A549 (cell line): ENCODE data around the gene TXNIP. TPM values are rescaled to one million over a fixed set of nuclear protein-coding genes. Genes with fewer than 3 reads are reported as not detected.

ENCODE experiments used
- ATAC-seq, 2 experiments: fragments of 200-7000 bp in 1 of 2; fragments of >200 bp in 1 of 2; cut with Nextera tagmentation in 1 of 2; cut with Tn5 transposase in 1 of 2; 3 replicates each; pipeline versions ENCODE4 v1.8.0 to v1.9.1; 2018 to 2020; ENCODE audit warnings: mild to moderate bottlenecking in 1 of 2, moderate library complexity in 1 of 2
- CTCF ChIA-PET: fragments of 300-600 bp; sonication (Branson Sonifier 250); formaldehyde crosslinking; extraction: SDS; loops from one replicate; lab custom pipeline; 2021; ENCODE audit warnings: antibody characterized with exemption, inconsistent platforms; lab: Yijun Ruan, JAX
- POLR2A ChIA-PET: fragments of 350-600 bp; formaldehyde crosslinking; extraction: SDS; loops from one replicate; lab custom pipeline; 2021; ENCODE audit warnings: antibody characterized with exemption, inconsistent platforms; lab: Yijun Ruan, JAX
- DNase-seq, 2 experiments: peaks; one replicate each; pipeline versions ENCODE4 v3.0.0 to v3.0.0-alpha.2; 2011 to 2016; ENCODE audit warnings: low read depth in 1 of 2, low spot score in 1 of 2
- FAIRE-seq: peaks from 2 replicates; lab custom pipeline; 2011; peaks lifted over from hg19 to GRCh38; lab: Jason Lieb, UNC
- H3K27ac ChIP-seq, 2 experiments: fragments of >200 bp; sonication (Bioruptor Twin); formaldehyde crosslinking; 3 replicates each; pipeline ENCODE4 v1.5.1; 2016 to 2017
- H3K4me1 ChIP-seq: fragments of >200 bp; sonication (Bioruptor Twin); formaldehyde crosslinking; 3 replicates; pipeline ENCODE4 v1.6.1; 2016
- H3K4me2 ChIP-seq: fragments of >200 bp; sonication (Bioruptor Twin); formaldehyde crosslinking; 3 replicates; pipeline ENCODE4 v1.6.1; 2016
- H3K4me3 ChIP-seq: fragments of >200 bp; sonication (Bioruptor Twin); formaldehyde crosslinking; 3 replicates; pipeline ENCODE4 v1.5.1; 2016
- H3K9me3 ChIP-seq: fragments of >200 bp; sonication (Bioruptor Twin); formaldehyde crosslinking; 3 replicates; pipeline ENCODE4 v1.6.1; 2016
- CBX2 ChIP-seq: fragments of 200-600 bp; sonication (generic); IDR thresholded peaks from 2 replicates; pipeline ENCODE4 v1.6.1; 2016; ENCODE audit warnings: low read depth, mild to moderate bottlenecking, borderline replicate concordance
- CEBPB ChIP-seq, 2 experiments: fragments of >200 bp in 1 of 2; sonication (Bioruptor Twin) in 1 of 2; formaldehyde crosslinking in 1 of 2; IDR thresholded peaks; 2 replicates each; pipeline ENCODE4 v1.6.1; 2012 to 2016
- CHD2 ChIP-seq: fragments of 150-350 bp; IDR thresholded peaks from 2 replicates; pipeline ENCODE4 v1.6.1; 2014; ENCODE audit warnings: low read length; ENCODE audit not compliant: partially characterized antibody
- CHD4 ChIP-seq: fragments of 200-600 bp; sonication (generic); IDR thresholded peaks from 2 replicates; pipeline ENCODE4 v1.6.1; 2016; ENCODE audit warnings: antibody characterized with exemption, mild to moderate bottlenecking, borderline replicate concordance
- CTCF ChIP-seq: fragments of >200 bp; sonication (Bioruptor Twin); formaldehyde crosslinking; IDR thresholded peaks from 3 replicates; pipeline ENCODE4 v1.5.1; 2016
- ELK1 ChIP-seq: fragments of 150-350 bp; IDR thresholded peaks from 2 replicates; pipeline ENCODE4 v1.6.1; 2014; ENCODE audit warnings: low read depth, mild to moderate bottlenecking, low read length
- EP300 ChIP-seq, 2 experiments: fragments of >200 bp; sonication (Bioruptor Twin); formaldehyde crosslinking; IDR thresholded peaks; 2 replicates in 1 of 2; 3 replicates in 1 of 2; pipeline ENCODE4 v1.6.1; 2016 to 2017
- ESRRA ChIP-seq: fragments of 150-350 bp; IDR thresholded peaks from 2 replicates; pipeline ENCODE4 v1.6.1; 2014; ENCODE audit warnings: mild to moderate bottlenecking, low read length, borderline replicate concordance
- FOSB ChIP-seq: fragments of 250-450 bp; sonication (Bioruptor Pico); IDR thresholded peaks from 2 replicates; pipeline ENCODE4 v1.5.0; 2020; ENCODE audit warnings: mild to moderate bottlenecking, moderate library complexity
- FOXS1 ChIP-seq: fragments of 250-450 bp; sonication (Bioruptor Pico); IDR thresholded peaks from 2 replicates; pipeline ENCODE4 v1.5.0; 2020; ENCODE audit warnings: mild to moderate bottlenecking, moderate library complexity
- GATA3 ChIP-seq: IDR thresholded peaks from 2 replicates; pipeline ENCODE4 v1.6.1; 2012; ENCODE audit warnings: borderline replicate concordance
- HES2 ChIP-seq: fragments of >200 bp; sonication (Bioruptor Twin); formaldehyde crosslinking; IDR thresholded peaks from 2 replicates; pipeline ENCODE4 v1.6.1; 2016
- HOXA7 ChIP-seq: fragments of 250-450 bp; sonication (Bioruptor Pico); IDR thresholded peaks from 2 replicates; pipeline ENCODE4 v1.5.0; 2020; ENCODE audit warnings: mild to moderate bottlenecking, moderate library complexity
- HOXB13 ChIP-seq: fragments of 250-450 bp; sonication (Bioruptor Pico); IDR thresholded peaks from 2 replicates; pipeline ENCODE4 v1.5.0; 2020; ENCODE audit warnings: low read depth, mild to moderate bottlenecking, moderate library complexity
- HOXB5 ChIP-seq: fragments of 250-450 bp; sonication (Bioruptor Pico); IDR thresholded peaks from 2 replicates; pipeline ENCODE4 v1.5.0; 2020; ENCODE audit warnings: mild to moderate bottlenecking, moderate library complexity
- JUN ChIP-seq, 2 experiments: fragments of >200 bp; sonication (Bioruptor Twin); formaldehyde crosslinking; IDR thresholded peaks; 2 replicates in 1 of 2; 3 replicates in 1 of 2; pipeline ENCODE4 v1.6.1; 2016 to 2017
- JUNB ChIP-seq: fragments of >200 bp; sonication (Bioruptor Twin); formaldehyde crosslinking; IDR thresholded peaks from 2 replicates; pipeline ENCODE4 v1.6.1; 2016
- KDM1A ChIP-seq: fragments of 200-600 bp; sonication (generic); IDR thresholded peaks from 2 replicates; pipeline ENCODE4 v1.6.1; 2016; ENCODE audit warnings: low read depth, mild to moderate bottlenecking
- MAX ChIP-seq: IDR thresholded peaks from 2 replicates; pipeline ENCODE4 v1.6.1; 2012
- MYC ChIP-seq: IDR thresholded peaks from 2 replicates; pipeline ENCODE4 v1.6.1; 2012; ENCODE audit warnings: mild to moderate bottlenecking, inconsistent platforms, low read length, improper control_type of control experiment, borderline replicate concordance
- NFE2L2 ChIP-seq: fragments of 150-350 bp; conservative IDR thresholded peaks from 2 replicates; pipeline ENCODE4 v1.6.1; 2014; ENCODE audit warnings: low read length
- NR3C1 ChIP-seq: fragments of >200 bp; sonication (Bioruptor Twin); formaldehyde crosslinking; IDR thresholded peaks from 3 replicates; pipeline ENCODE4 v1.6.1; 2017
- PHF8 ChIP-seq: fragments of 200-600 bp; sonication (generic); IDR thresholded peaks from 2 replicates; pipeline ENCODE4 v1.6.1; 2016; ENCODE audit warnings: low read depth, mild to moderate bottlenecking, antibody characterized with exemption, moderate library complexity, borderline replicate concordance
- RFX5 ChIP-seq: fragments of 450-650 bp; IDR thresholded peaks from 2 replicates; pipeline ENCODE4 v1.7.1; 2014; ENCODE audit warnings: antibody characterized with exemption, mild to moderate bottlenecking, moderate library complexity
- SREBF2 ChIP-seq: fragments of 450-650 bp; IDR thresholded peaks from 2 replicates; pipeline ENCODE4 v1.6.1; 2014; ENCODE audit warnings: mild to moderate bottlenecking, moderate library complexity
- ZC3H11A ChIP-seq: fragments of 450-650 bp; IDR thresholded peaks from 2 replicates; pipeline ENCODE4 v1.6.1; 2014; ENCODE audit warnings: antibody characterized with exemption, mild to moderate bottlenecking
- ZNF302 ChIP-seq: fragments of 250-450 bp; sonication (Bioruptor Pico); IDR thresholded peaks from 2 replicates; pipeline ENCODE4 v1.9.0; 2021; ENCODE audit warnings: inconsistent platforms, mild to moderate bottlenecking, moderate library complexity
- WGBS: methylation state at CpG from one replicate; pipeline ENCODE4 v1.1.6; 2017; ENCODE audit errors: missing lambda C conversion rate; 5-methylcytosine and 5-hydroxymethylcytosine counted together
- polyA plus RNA-seq, 4 experiments: library from polyadenylated mRNA; depleted of rRNA in 3 of 4; stranded (reverse); fragments of >200 nt; fragmentation: RNase III in 1 of 4; extraction: RNeasy Plus Mini Kit Qiagen cat#74134 plus additional on column Dnase treatment in 1 of 4; gene quantifications; 2 replicates in 3 of 4; 3 replicates in 1 of 4; pipeline ENCODE4 v1.2.3, GENCODE V29; 2011 to 2017
- TF ChIP-seq, protein P1 (sequence below): IDR thresholded peaks from 2 replicates; pipeline ENCODE4 v1.6.1; 2012; ENCODE audit warnings: low read depth, borderline replicate concordance
- TF ChIP-seq, protein P2 (sequence below): fragments of 250-450 bp; sonication (Bioruptor Pico); IDR thresholded peaks from 2 replicates; pipeline ENCODE4 v1.5.0; 2020; ENCODE audit warnings: low read depth, mild to moderate bottlenecking, moderate library complexity
- TF ChIP-seq, protein P3 (sequence below): IDR thresholded peaks from 2 replicates; pipeline ENCODE4 v1.6.1; 2012
- TF ChIP-seq, protein P4 (sequence below): fragments of 450-650 bp; IDR thresholded peaks from 2 replicates; pipeline ENCODE4 v1.6.1; 2014; ENCODE audit warnings: antibody characterized with exemption
- TF ChIP-seq, protein P5 (sequence below): fragments of >200 bp; sonication (Bioruptor Twin); formaldehyde crosslinking; IDR thresholded peaks from 3 replicates; pipeline ENCODE4 v1.6.1; 2016

TXNIP gene
- polyA plus RNA-seq, 2 of the 4 experiments (the other 2 are of a cell fraction), result 3.1 TPM; not detected in 1

- ATAC-seq, result peak; percentile 82 to 89
- under 1% methylated on average over 25 of the region's 60 CpGs for WGBS
- Histone ChIP-seq H3K27ac (peak within 1 kb of the TSS; percentile 91 to 97), H3K4me1 (peaks cover 42% of the 10 kb centered on the region), H3K4me3 (peak within 1 kb of the TSS; percentile 68), H3K9me3 (no peaks in the 10 kb centered on the region), H3K4me2 (peak within 1 kb of the TSS; percentile 95)
- POLR2A ChIA-PET, result interaction anchor here (0.6 to 3.8 kb wide), 15 partner anchors 16 to 134 kb away, joined by 3 to 62 read pairs (median 4); partner anchors contain the start of genes NUDT17, PEX11B, PIAS3 and RBM8A
- DNase-seq, result peak; percentile 95 to 97
- FAIRE-seq, result no peak
- CTCF ChIA-PET, result interaction anchor here (0.6 to 4.1 kb wide), 13 partner anchors 9 to 112 kb away, joined by 3 to 18 read pairs (median 4); partner anchors contain the start of genes ITGA10, NUDT17 and RBM8A
- TF ChIP-seq HOXB5 (no peak), CBX2 (no peak), JUN (IDR thresholded peaks at IDR 0.05) (peak; percentile 55 to 73; a peak in 2 of 5 replicates), JUNB (no peak), CEBPB (IDR thresholded peaks at IDR 0.05) (no peak), FOXS1 (CRISPR knock-in tag) (no peak), HOXA7 (CRISPR knock-in tag) (no peak), ELK1 (no peak), HES2 (no peak), ZNF302 (CRISPR knock-in tag) (no peak), CHD4 (no peak), MAX (peak; percentile 69), CTCF (no peak), HOXB13 (CRISPR knock-in tag) (no peak), EP300 (IDR thresholded peaks at IDR 0.05) (no peak), GATA3 (no peak), NR3C1 (no peak), MYC (no peak), RFX5 (no peak), FOSB (no peak), PHF8 (peak; percentile 58; the same call in 1 of the 2 replicates), ZC3H11A (no peak), NFE2L2 (no peak), SREBF2 (no peak), KDM1A (no peak), CHD2 (peak; percentile 41), ESRRA (no peak)
- TF ChIP-seq, protein P1, sequence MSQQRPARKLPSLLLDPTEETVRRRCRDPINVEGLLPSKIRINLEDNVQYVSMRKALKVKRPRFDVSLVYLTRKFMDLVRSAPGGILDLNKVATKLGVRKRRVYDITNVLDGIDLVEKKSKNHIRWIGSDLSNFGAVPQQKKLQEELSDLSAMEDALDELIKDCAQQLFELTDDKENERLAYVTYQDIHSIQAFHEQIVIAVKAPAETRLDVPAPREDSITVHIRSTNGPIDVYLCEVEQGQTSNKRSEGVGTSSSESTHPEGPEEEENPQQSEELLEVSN, result no peak
- TF ChIP-seq, protein P2, sequence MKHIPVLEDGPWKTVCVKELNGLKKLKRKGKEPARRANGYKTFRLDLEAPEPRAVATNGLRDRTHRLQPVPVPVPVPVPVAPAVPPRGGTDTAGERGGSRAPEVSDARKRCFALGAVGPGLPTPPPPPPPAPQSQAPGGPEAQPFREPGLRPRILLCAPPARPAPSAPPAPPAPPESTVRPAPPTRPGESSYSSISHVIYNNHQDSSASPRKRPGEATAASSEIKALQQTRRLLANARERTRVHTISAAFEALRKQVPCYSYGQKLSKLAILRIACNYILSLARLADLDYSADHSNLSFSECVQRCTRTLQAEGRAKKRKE (CRISPR knock-in tag), result no peak
- TF ChIP-seq, protein P3, sequence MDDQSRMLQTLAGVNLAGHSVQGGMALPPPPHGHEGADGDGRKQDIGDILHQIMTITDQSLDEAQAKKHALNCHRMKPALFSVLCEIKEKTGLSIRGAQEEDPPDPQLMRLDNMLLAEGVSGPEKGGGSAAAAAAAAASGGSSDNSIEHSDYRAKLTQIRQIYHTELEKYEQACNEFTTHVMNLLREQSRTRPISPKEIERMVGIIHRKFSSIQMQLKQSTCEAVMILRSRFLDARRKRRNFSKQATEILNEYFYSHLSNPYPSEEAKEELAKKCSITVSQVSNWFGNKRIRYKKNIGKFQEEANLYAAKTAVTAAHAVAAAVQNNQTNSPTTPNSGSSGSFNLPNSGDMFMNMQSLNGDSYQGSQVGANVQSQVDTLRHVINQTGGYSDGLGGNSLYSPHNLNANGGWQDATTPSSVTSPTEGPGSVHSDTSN, result peak; percentile 94
- TF ChIP-seq, protein P4, sequence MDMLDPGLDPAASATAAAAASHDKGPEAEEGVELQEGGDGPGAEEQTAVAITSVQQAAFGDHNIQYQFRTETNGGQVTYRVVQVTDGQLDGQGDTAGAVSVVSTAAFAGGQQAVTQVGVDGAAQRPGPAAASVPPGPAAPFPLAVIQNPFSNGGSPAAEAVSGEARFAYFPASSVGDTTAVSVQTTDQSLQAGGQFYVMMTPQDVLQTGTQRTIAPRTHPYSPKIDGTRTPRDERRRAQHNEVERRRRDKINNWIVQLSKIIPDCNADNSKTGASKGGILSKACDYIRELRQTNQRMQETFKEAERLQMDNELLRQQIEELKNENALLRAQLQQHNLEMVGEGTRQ, result no peak
- TF ChIP-seq, protein P5, sequence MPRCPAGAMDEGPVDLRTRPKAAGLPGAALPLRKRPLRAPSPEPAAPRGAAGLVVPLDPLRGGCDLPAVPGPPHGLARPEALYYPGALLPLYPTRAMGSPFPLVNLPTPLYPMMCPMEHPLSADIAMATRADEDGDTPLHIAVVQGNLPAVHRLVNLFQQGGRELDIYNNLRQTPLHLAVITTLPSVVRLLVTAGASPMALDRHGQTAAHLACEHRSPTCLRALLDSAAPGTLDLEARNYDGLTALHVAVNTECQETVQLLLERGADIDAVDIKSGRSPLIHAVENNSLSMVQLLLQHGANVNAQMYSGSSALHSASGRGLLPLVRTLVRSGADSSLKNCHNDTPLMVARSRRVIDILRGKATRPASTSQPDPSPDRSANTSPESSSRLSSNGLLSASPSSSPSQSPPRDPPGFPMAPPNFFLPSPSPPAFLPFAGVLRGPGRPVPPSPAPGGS, result peak; percentile 67; the same call in 1 of the 3 replicates
Measured at GRCh38 chr1:145957443-145958319, 38.7 kb downstream of the TXNIP start, which contains the start of gene LIX1L. TSS of gene LIX1L (minus strand) at chr1:145958017. CDS start at chr1:145957927, 90 bp downstream.
